Heart right ventricle (tissue), 16 donors: ENCODE results near the gene DRC1. TPM values are rescaled to one million over a fixed set of nuclear protein-coding genes. Genes with fewer than 3 reads are reported as not detected.

Experiments
- ATAC-seq, 8 donors: fragments of 200-7000 bp; cut with Tn5 transposase; one replicate each; pipeline ENCODE4 v1.9.1; 2020; ENCODE audit warnings: mild to moderate bottlenecking in 8 of 8, moderate library complexity in 8 of 8, moderate number of reproducible peaks in 1 of 8
- DNase-seq, 2 donors: peaks; one replicate each; pipeline ENCODE4 v3.0.0-alpha.2; 2020
- H3K27ac ChIP-seq, 10 donors: fragments of 200-600 bp; sonication (generic) in 2 of 10; one replicate each; pipeline versions ENCODE4 v1.5.0 to v1.8.0; 2020 to 2022; ENCODE audit warnings: mild to moderate bottlenecking in 3 of 10
- H3K27me3 ChIP-seq, 7 donors: fragments of 200-600 bp; one replicate each; pipeline ENCODE4 v1.8.0; 2021 to 2022; ENCODE audit warnings: mild to moderate bottlenecking in 2 of 7
- H3K36me3 ChIP-seq, 9 donors: fragments of 200-600 bp; sonication (generic) in 1 of 9; one replicate each; pipeline versions ENCODE4 v1.5.0 to v1.8.0; 2020 to 2022; ENCODE audit warnings: mild to moderate bottlenecking in 2 of 9
- H3K4me1 ChIP-seq, 9 donors: fragments of 200-600 bp; sonication (generic) in 1 of 9; one replicate each; pipeline versions ENCODE4 v1.5.0 to v1.8.0; 2020 to 2022; ENCODE audit warnings: mild to moderate bottlenecking in 4 of 9
- H3K4me3 ChIP-seq, 10 donors: fragments of 200-600 bp; sonication (generic) in 2 of 10; one replicate each; pipeline versions ENCODE4 v1.5.0 to v1.8.0; 2020 to 2022; ENCODE audit warnings: mild to moderate bottlenecking in 7 of 10, moderate library complexity in 2 of 10
- H3K9me3 ChIP-seq, 11 donors: fragments of 200-600 bp in 10 of 11; sonication (generic) in 2 of 11; one replicate each; pipeline versions ENCODE4 v1.5.0 to v1.8.0; 2013 to 2022; ENCODE audit warnings: mild to moderate bottlenecking in 2 of 11, control low read depth in 1 of 11, moderate library complexity in 1 of 11
- WGBS, 2 donors: extraction: QIAGEN DNeasy Blood & Tissue Kit; methylation state at CpG; one replicate each; pipeline ENCODE4 v1.1.7; 2013; ENCODE audit warnings: inconsistent platforms in 1 of 2; 5-methylcytosine and 5-hydroxymethylcytosine counted together
- intact Hi-C, 10 donors: fragments of 100-400 bp; cut with DNase I; formaldehyde crosslinking; loops; one replicate each; pipeline versions ENCODE4 v1.11.1 to v1.14.2; 2022
- polyA plus RNA-seq, 2 donors: library from polyadenylated mRNA; stranded (reverse); fragments of 200-250 nt; gene quantifications; one replicate each; pipeline ENCODE4 v1.2.3, GENCODE V29; 2013
- total RNA-seq, 10 donors: library from RNA; stranded (reverse); fragmentation: NEBNext Ultra II Directional in 3 of 10; extraction: Animal tissue kit (Norgen Biotek cat#: 25700) in 3 of 10; gene quantifications; one replicate each; pipeline versions ENCODE4 v1.2.1 to v1.2.4, GENCODE V29; 2021 to 2023
- TF ChIP-seq, protein P1 (sequence below), 9 donors: fragments of 200-600 bp; sonication (generic) in 2 of 9; IDR thresholded peaks; one replicate each; pipeline versions ENCODE4 v1.5.0 to v1.8.0; 2021 to 2022; ENCODE audit warnings: antibody characterized with exemption in 9 of 9, mild to moderate bottlenecking in 5 of 9, moderate library complexity in 1 of 9
- donor health status: Arrhythmogenic right ventricular cardiomyopathy.
- donor health status: ischemic (EF 13 %, LVEDD 7.1; RV severe dilation, severe dysfunction).
- donor health status: healthy with polysubstance abuse.
- donor health status: DM: no; HTN: yes; CAD: no.
- donor health status: DM: no; HTN: no; CAD: no.
- donor health status: ischemic (EF 25% LVEDD 6.9; RV normal size, moderate dysfunction).
- donor health status: ischemic (EF 25% LVEDD 5.7; RV mildly dilated, moderate dysfunction).
- donor health status: healthy.
- donor health status: DM: yes; HTN: yes; CAD: no.
- donor health status: Ischemic cardiomyopathy.
- donor health status: ischemic (EF 35%, LVEDD 5.7; RV mildly dilated, moderate dysfunction).
- donor health status: nonischemic (EF 11% LVEDD 7.7; RV severe dilation, severe dysfunction).
- donor health status: DM: yes; HTN: yes; CAD: no.
- donor health status: PGD.
- donor health status: ischemic (EF 29% LVEDD 5.4; RV normal size, mild dysfunction).
- donor health status: nonischemic (EF 23%, LVEDD 6.1; RV moderate dilation, normal function).

The DRC1 gene
- total and polyA plus RNA-seq, 12 donors = 0.06 to 0.37 (median 0.20) TPM; not detected in 8

DNA sequence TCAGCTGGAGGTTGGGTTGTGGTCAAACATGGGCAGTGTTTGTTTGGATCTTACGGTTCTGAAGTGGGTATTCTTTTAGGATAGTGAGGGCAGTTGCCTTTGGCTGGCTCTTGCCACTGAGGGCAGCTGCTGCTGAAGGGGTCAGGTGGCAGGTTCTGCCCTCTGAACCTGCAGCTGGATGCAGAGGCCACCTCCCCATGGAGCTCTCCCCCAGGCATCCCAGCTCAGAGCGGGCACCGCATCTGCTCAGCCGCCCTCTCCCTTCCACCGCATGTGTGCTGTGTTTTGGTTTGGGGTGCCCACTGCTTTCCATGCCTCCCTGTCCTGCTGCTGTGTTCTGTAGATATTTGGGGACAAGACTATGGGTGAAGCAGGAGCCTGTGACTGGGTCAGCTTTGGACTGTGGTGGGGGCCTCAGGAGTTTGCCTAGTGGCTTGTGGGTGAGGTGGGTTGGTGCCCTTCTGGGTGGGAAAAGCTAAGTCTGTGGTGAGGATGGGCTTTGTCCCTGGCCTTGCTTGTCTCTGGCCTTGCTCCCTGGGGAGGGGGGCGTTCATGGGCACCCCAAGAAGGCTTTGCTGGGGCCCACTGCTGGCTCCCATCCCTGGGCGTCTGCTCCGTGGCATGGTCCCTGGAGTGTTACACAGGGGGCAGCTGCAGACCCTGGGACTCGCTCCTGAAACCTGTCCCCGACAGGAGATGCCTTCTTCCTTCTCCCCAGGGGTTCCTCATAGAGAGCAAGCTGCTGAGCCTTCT lies 47.7 kb downstream of the DRC1 start:
- Histone ChIP-seq H3K36me3 (no peaks in the 10 kb centered on the region), H3K9me3 (peaks cover 0 to 6% (median 0%) of the 10 kb centered on the region in 11 donors), H3K27me3 (peaks cover 0 to 7% (median 0%) of the 10 kb centered on the region in 7 donors), H3K27ac (no peak overlapping the region), H3K4me1 (peaks cover 0 to 2% (median 0%) of the 10 kb centered on the region in 9 donors), H3K4me3 (no peak overlapping the region)
- 89 to 91% methylated on average over 10 of the region's 10 CpGs for WGBS, 2 donors
- ATAC-seq (no peak), DNase-seq (no peak)
- intact Hi-C loops = no loop called here
- TF ChIP-seq, protein P1, sequence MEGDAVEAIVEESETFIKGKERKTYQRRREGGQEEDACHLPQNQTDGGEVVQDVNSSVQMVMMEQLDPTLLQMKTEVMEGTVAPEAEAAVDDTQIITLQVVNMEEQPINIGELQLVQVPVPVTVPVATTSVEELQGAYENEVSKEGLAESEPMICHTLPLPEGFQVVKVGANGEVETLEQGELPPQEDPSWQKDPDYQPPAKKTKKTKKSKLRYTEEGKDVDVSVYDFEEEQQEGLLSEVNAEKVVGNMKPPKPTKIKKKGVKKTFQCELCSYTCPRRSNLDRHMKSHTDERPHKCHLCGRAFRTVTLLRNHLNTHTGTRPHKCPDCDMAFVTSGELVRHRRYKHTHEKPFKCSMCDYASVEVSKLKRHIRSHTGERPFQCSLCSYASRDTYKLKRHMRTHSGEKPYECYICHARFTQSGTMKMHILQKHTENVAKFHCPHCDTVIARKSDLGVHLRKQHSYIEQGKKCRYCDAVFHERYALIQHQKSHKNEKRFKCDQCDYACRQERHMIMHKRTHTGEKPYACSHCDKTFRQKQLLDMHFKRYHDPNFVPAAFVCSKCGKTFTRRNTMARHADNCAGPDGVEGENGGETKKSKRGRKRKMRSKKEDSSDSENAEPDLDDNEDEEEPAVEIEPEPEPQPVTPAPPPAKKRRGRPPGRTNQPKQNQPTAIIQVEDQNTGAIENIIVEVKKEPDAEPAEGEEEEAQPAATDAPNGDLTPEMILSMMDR (IDR thresholded peaks at IDR 0.05) = no peak

DNA sequence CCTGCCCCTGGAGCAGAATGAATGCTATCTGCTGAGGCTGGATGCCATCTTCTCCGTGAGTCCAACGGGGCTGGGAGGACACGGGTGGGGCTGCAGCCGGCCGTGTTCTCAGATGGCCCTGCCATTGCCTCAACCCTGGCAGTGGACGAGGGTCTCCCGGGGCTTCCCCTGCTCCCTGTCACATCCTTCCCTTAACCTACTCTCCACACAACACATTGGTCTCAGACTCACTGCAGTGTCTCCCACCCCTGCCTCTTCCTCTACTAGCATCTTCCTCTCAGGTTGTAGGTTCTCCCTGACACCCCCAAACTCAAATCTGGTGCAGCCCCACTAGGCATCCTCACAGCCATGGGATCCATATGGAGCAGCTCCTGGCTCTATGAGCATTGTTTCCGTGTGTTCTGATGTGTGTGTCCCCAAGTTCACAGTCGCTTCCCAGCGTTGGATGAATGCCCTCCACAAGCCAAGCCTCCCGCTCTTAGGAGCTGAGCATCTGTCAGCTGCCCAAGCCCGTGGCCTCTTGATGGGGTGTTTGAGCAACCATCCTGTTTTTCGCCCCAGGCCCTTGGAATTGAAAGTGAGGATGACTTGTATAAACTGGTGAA lies 48.4 kb downstream of the DRC1 start:
- peaks cover 0 to 7% (median 0%) of the 10 kb centered on the region in 7 donors for H3K27me3 ChIP-seq
- no peaks in the 10 kb centered on the region for H3K36me3 ChIP-seq
- intact Hi-C loops = no loop called here
- peaks cover 0 to 6% (median 0%) of the 10 kb centered on the region in 11 donors for H3K9me3 ChIP-seq
- TF ChIP-seq, protein P1 (IDR thresholded peaks at IDR 0.05) = no peak
- no peak overlapping the region for H3K4me3 ChIP-seq
- 83 to 84% methylated on average over 13 of the region's 13 CpGs for WGBS, 2 donors
- DNase-seq (no peak), ATAC-seq (no peak)
- no peak overlapping the region for H3K27ac ChIP-seq
- H3K4me1 ChIP-seq = peaks cover 0 to under 1% (median 0%) of the 10 kb centered on the region in 9 donors

DNA sequence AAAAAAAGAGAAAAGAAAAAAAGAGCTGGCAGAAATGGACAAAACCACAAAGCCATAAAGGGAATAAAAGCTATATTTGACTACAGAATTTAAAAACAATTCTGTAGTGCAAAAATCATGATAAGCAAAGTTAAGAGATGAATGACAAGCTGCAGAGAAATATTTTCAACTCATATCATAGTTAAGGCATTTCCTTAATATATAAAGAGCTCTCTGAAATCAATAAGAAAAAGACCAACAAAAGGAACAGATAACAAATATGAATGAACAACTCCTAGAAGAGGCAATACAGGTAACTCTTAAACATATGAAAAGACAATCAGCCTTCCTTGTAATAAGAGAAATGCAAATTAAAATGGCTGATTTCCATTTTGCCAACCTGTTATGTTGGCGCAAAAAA lies 50.0 kb downstream of the DRC1 start:
- 100% methylated on average over 1 of the region's 1 CpG for WGBS, 2 donors
- H3K36me3 ChIP-seq = no peaks in the 10 kb centered on the region
- peaks cover 0 to 7% (median 0%) of the 10 kb centered on the region in 7 donors for H3K27me3 ChIP-seq
- no peak overlapping the region for H3K4me3 ChIP-seq
- H3K4me1 ChIP-seq = peaks cover 0 to 16% (median 0%) of the 10 kb centered on the region in 9 donors
- ATAC-seq (no peak), DNase-seq (no peak)
- no peak overlapping the region for H3K27ac ChIP-seq
- TF ChIP-seq, protein P1 (IDR thresholded peaks at IDR 0.05) = no peak
- intact Hi-C loops = no loop called here
- peaks cover 0 to 6% (median 0%) of the 10 kb centered on the region in 11 donors for H3K9me3 ChIP-seq

DNA sequence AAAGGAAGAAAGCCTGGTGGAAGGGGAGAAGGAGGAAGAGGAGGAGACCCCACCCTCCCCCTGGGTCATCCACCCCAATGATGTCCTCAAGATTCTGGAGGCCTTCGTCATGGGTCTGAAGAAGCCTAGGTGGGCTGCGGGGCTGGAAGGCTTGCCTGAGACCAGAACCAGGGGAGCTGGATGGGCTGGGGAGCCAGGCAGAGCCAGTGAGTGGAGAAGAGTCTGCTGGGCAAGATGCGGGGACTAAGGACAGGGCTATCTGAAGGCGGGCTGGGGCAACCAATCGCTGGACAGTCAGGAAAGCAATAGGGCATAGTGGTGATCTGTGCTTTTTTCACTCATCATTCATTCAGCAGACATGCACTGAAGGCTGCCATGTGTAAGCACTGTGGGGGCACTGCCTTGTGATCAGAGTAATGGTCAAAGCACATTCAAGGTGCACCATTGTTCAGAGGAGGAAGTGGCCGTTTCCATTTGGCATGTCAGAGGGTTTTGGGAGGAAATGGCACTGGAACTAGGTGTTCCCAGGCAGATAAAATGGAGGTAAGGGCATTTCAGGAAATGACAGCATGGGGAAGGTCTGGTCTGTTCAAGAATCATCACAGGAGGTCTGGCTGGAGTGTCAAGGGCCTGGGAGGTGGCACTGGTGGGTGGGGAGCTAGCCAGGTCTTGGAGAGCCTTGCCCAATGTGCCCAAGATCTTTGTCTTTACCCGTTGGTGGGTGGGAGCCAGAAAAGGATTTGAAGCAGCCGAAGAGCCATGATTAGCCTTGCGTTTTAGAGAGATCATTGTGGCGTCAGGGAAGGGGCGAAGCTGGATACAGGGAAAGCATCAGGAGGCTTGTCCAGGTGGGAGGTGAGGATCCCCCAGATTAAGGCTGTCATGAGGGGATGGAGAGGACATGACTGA lies 52.0 kb downstream of the DRC1 start:
- no peak for ATAC-seq

More for the DNA sequence above, 52.0 kb downstream of the DRC1 start:
- intact Hi-C loops = no loop called here
- H3K36me3 ChIP-seq = no peaks in the 10 kb centered on the region
- H3K4me1 ChIP-seq = peaks cover 0 to 20% (median 0%) of the 10 kb centered on the region in 9 donors
- no peak for DNase-seq
- no peak overlapping the region for H3K27ac ChIP-seq
- H3K4me3 ChIP-seq = no peak overlapping the region
- TF ChIP-seq, protein P1 (IDR thresholded peaks at IDR 0.05) = no peak
- WGBS, 2 donors = 84 to 91% methylated on average over 11 of the region's 11 CpGs
- peaks cover 0 to 6% (median 0%) of the 10 kb centered on the region in 11 donors for H3K9me3 ChIP-seq
- H3K27me3 ChIP-seq = peaks cover 0 to 7% (median 0%) of the 10 kb centered on the region in 7 donors
